OCI-LY3 (cell line): ENCODE results near the gene ABL1.

Source experiments
- H2AFZ ChIP-seq: fragments of 200-600, 300-600 bp; shearing (Covaris generic); 2 replicates; pipeline ENCODE4 v1.6.0; 2014; ENCODE audit warnings: antibody characterized with exemption, low read depth, low read length
- H3K27ac ChIP-seq: fragments of 200-600, 300-600 bp; sonication (generic); 2 replicates; pipeline ENCODE4 v1.5.1; 2014; ENCODE audit warnings: mild to moderate bottlenecking, low read length, moderate library complexity, mixed read lengths
- H3K27me3 ChIP-seq: fragments of 200-600, 300-600 bp; sonication (generic); 2 replicates; pipeline ENCODE4 v1.6.1; 2014; ENCODE audit warnings: low read depth, low read length, mixed read lengths
- H3K36me3 ChIP-seq: fragments of 200-600, 300-600 bp; sonication (generic); replicated peaks from 2 replicates; pipeline ENCODE3; 2014; ENCODE audit warnings: low read depth, low read length, mixed read lengths
- H3K4me1 ChIP-seq: fragments of 300-600, 200-600 bp; sonication (generic); 2 replicates; pipeline ENCODE4 v1.6.1; 2014; ENCODE audit warnings: low read length, mixed read lengths
- H3K4me2 ChIP-seq: fragments of 200-600, 300-600 bp; sonication (generic); 2 replicates; pipeline ENCODE4 v1.6.1; 2014; ENCODE audit warnings: low read length, mixed read lengths
- H3K4me3 ChIP-seq: fragments of 300-600, 200-600 bp; sonication (generic); 2 replicates; pipeline ENCODE4 v1.5.1; 2014; ENCODE audit warnings: antibody characterized with exemption, mild to moderate bottlenecking, low read length, moderate library complexity
- H3K79me2 ChIP-seq: fragments of 300-600, 200-600 bp; shearing (Covaris generic); 2 replicates; pipeline ENCODE4 v1.6.1; 2014; ENCODE audit warnings: mild to moderate bottlenecking, low read length, mixed read lengths
- H3K9ac ChIP-seq: fragments of 300-600, 200-600 bp; shearing (Covaris generic); 2 replicates; pipeline ENCODE4 v1.6.0; 2014; ENCODE audit warnings: mild to moderate bottlenecking, low read length, moderate library complexity
- H3K9me3 ChIP-seq: fragments of 200-600, 300-600 bp; shearing (Covaris generic); 2 replicates; pipeline ENCODE4 v1.6.1; 2014; ENCODE audit warnings: low read length, mixed read lengths; ENCODE audit not compliant: insufficient read depth
- H4K20me1 ChIP-seq: fragments of 200-600, 300-600 bp; sonication (generic); 2 replicates; pipeline ENCODE4 v1.6.1; 2016; ENCODE audit warnings: low read length, mixed read lengths; ENCODE audit not compliant: insufficient read depth
- CTCF ChIP-seq: fragments of 200-600, 300-600 bp; sonication (generic); IDR thresholded peaks from 2 replicates; pipeline ENCODE4 v1.5.1; 2014; ENCODE audit warnings: antibody characterized with exemption, low read length, low read depth
- EZH2phosphoT487 ChIP-seq: fragments of 200-600 bp; shearing (Covaris generic); IDR thresholded peaks from 2 replicates; pipeline ENCODE4 v1.6.1; 2018; ENCODE audit warnings: antibody characterized with exemption, mixed run types, low read depth

ABL1 gene

GRCh38 chr9:130854092-130854491 lies 19.0 kb downstream of the ABL1 start:
- Histone ChIP-seq H3K27me3 (no peaks in the 10 kb centered on the region), H3K27ac (no peak overlapping the region), H4K20me1 (peaks cover 14% of the 10 kb centered on the region), H3K79me2 (peaks cover 45% of the 10 kb centered on the region), H3K4me1 (no peaks in the 10 kb centered on the region), H2AFZ (no peak overlapping the region), H3K4me2 (no peak overlapping the region), H3K4me3 (no peak overlapping the region), H3K9me3 (no peaks in the 10 kb centered on the region), H3K36me3 (peaks cover 42% of the 10 kb centered on the region), H3K9ac (no peak overlapping the region)
- TF ChIP-seq CTCF = no peak
- TF ChIP-seq EZH2phosphoT487 = no peak

GRCh38 chr9:130854835-130855234 lies 19.8 kb downstream of the ABL1 start:
- no peak overlapping the region for H3K9ac ChIP-seq
- no peak overlapping the region for H3K27ac ChIP-seq
- TF ChIP-seq CTCF (no peak; the same call in 1 of the 2 replicates), EZH2phosphoT487 (no peak)
- no peak overlapping the region for H3K4me3 ChIP-seq
- no peaks in the 10 kb centered on the region for H3K9me3 ChIP-seq
- no peaks in the 10 kb centered on the region for H3K4me1 ChIP-seq
- H3K27me3 ChIP-seq = no peaks in the 10 kb centered on the region
- H3K36me3 ChIP-seq = peaks cover 45% of the 10 kb centered on the region
- H3K4me2 ChIP-seq = no peak overlapping the region
- H2AFZ ChIP-seq = no peak overlapping the region
- H3K79me2 ChIP-seq = peaks cover 38% of the 10 kb centered on the region
- peaks cover 14% of the 10 kb centered on the region for H4K20me1 ChIP-seq

GRCh38 chr9:130856474-130856873 lies 21.4 kb downstream of the ABL1 start:
- Histone ChIP-seq H3K4me1 (no peaks in the 10 kb centered on the region), H2AFZ (no peak overlapping the region), H3K4me2 (no peak overlapping the region), H3K9ac (no peak overlapping the region), H3K27ac (no peak overlapping the region), H3K9me3 (no peaks in the 10 kb centered on the region), H3K79me2 (peaks cover 22% of the 10 kb centered on the region), H3K36me3 (peaks cover 57% of the 10 kb centered on the region), H3K27me3 (no peaks in the 10 kb centered on the region), H3K4me3 (no peak overlapping the region), H4K20me1 (peaks cover 14% of the 10 kb centered on the region)
- TF ChIP-seq EZH2phosphoT487 (no peak), CTCF (no peak)

GRCh38 chr9:130857864-130858738 lies 23.0 kb downstream of the ABL1 start:
- TF ChIP-seq EZH2phosphoT487 = no peak
- TF ChIP-seq CTCF = no peak
- H3K4me1 ChIP-seq = peaks cover 7% of the 10 kb centered on the region
- no peak overlapping the region for H2AFZ ChIP-seq
- no peaks in the 10 kb centered on the region for H3K27me3 ChIP-seq
- peaks cover 10% of the 10 kb centered on the region for H4K20me1 ChIP-seq
- H3K9me3 ChIP-seq = no peaks in the 10 kb centered on the region
- peaks cover 64% of the 10 kb centered on the region for H3K36me3 ChIP-seq
- peaks cover 15% of the 10 kb centered on the region for H3K79me2 ChIP-seq
- no peak overlapping the region for H3K9ac ChIP-seq
- no peak overlapping the region for H3K4me3 ChIP-seq
- H3K4me2 ChIP-seq = no peak overlapping the region
- H3K27ac ChIP-seq = no peak overlapping the region
